Breast epithelium (tissue), 3 donors: ENCODE measurements around the gene CD80.
"Not testable (repeated sequence)": the region's sequence is repeated elsewhere in the genome, so short reads cannot be mapped to it uniquely, and the experiment has no call there.

Experiments
- CTCF ChIP-seq, 3 donors: fragments of 450-650 bp; IDR thresholded peaks; one replicate each; pipeline ENCODE4 v1.5.1; 2016 to 2017; ENCODE audit warnings: antibody characterized with exemption in 3 of 3, mild to moderate bottlenecking in 3 of 3, moderate library complexity in 3 of 3
- POLR2A ChIP-seq: fragments of 450-650 bp; IDR thresholded peaks from one replicate; pipeline ENCODE4 v1.6.1; 2016; ENCODE audit warnings: antibody characterized with exemption, mild to moderate bottlenecking, moderate library complexity

- not testable (repeated sequence) for TF ChIP-seq CTCF (IDR thresholded peaks at IDR 0.05); POLR2A
Observed at GRCh38 chr3:119594929-119595328, 35.5 kb upstream of the CD80 start.
